ENCODE measurements around the gene TENT5C. TPM values are rescaled to one million over a fixed set of nuclear protein-coding genes. Genes with fewer than 3 reads are reported as not detected.

Gene TENT5C
- total and polyA plus RNA-seq, 2 of the 13 experiments (the other 11 are each of a cell fraction or from before 2014, with no cell fraction given), result 0.02 to 0.38 TPM

- intact Hi-C loops (cut with micrococcal nuclease; ENCODE audit: unreplicated experiment) (no loop called here), in situ Hi-C loops (cut with HindIII; ENCODE audit: extremely low pct_ligation_motif_present, low pct_unique_long_range_greater_than_20kb) (no loop called here)
- Histone ChIP-seq H2AFZ (ENCODE audit: low read length) (no peak overlapping the region), H3K9ac (ENCODE audit: insufficient read depth, low read depth, low read length) (no peak overlapping the region), H3K4me2 (ENCODE audit: low read depth, low read length) (no peak overlapping the region), H3K4me3 (replicated peaks in 1 of 3; ENCODE audit: insufficient read depth in 1 of 3, low read depth in 2 of 3, low read length in 3 of 3) (no peak overlapping the region), H3K9me3 (ENCODE audit: low read length) (no peaks in the 10 kb centered on the region), H3K4me1 (ENCODE audit: insufficient read depth, low read length) (no peaks in the 10 kb centered on the region), H3K79me2 (ENCODE audit: insufficient read depth, low read length) (no peaks in the 10 kb centered on the region), H3K36me3 (replicated peaks in 1 of 2; ENCODE audit: control insufficient read depth in 1 of 2, insufficient read depth in 2 of 2, low read length in 2 of 2) (no peaks in the 10 kb centered on the region), H3K27ac (ENCODE audit: extremely low read length, insufficient read depth, low read length) (no peak overlapping the region), H3K27me3 (ENCODE audit: control insufficient read depth in 1 of 2, insufficient read depth in 2 of 2, low read length in 2 of 2) (peaks cover 0 to 4% of the 10 kb centered on the region in 2 experiments; a peak in 2 of 5 replicates), H4K20me1 (ENCODE audit: insufficient read depth, low read length) (no peaks in the 10 kb centered on the region)
- ChIA-PET CTCF (ENCODE audit: low intra/inter-chr PET ratio, low total read pairs) (no interaction called here), POLR2A (no interaction called here)
- FAIRE-seq (no peak), ATAC-seq (no peak), DNase-seq (ENCODE audit: low spot score) (no peak)
- 47% methylated on average over 2 of the region's 2 CpGs for WGBS (ENCODE audit: low lambda C conversion rate)
- no TSS peak for BruUV-seq (replicated peaks)
- TF ChIP-seq RBM39 (IDR thresholded peaks at IDR 0.05; ENCODE audit: low read depth, low read length, poor library complexity, severe bottlenecking) (no peak), ETV5 (CRISPR knock-in tag; IDR thresholded peaks at IDR 0.05; ENCODE audit: borderline replicate concordance) (no peak), HNRNPK (IDR thresholded peaks at IDR 0.05; ENCODE audit: low read depth, low read length, poor library complexity, severe bottlenecking) (no peak), DMAP1 (CRISPR knock-in tag; IDR thresholded peaks at IDR 0.05) (no peak), ZNF646 (CRISPR knock-in tag; IDR thresholded peaks at IDR 0.05) (no peak), ZMYM2 (CRISPR knock-in tag; IDR thresholded peaks at IDR 0.05) (no peak), STAT5B (CRISPR knock-in tag; IDR thresholded peaks at IDR 0.05) (no peak), RFX5 (IDR thresholded peaks at IDR 0.05; ENCODE audit: low read depth, low read length) (no peak)
Measured at GRCh38 chr1:117589544-117589943, 16.3 kb upstream of the TENT5C start.

Data from HepG2 (cell line).